Panc1 (cell line): ENCODE measurements around the gene ADAMTS2. TPM values are rescaled to one million over a fixed set of nuclear protein-coding genes. Genes with fewer than 3 reads are reported as not detected.

Source experiments
- ATAC-seq: fragments of 200-7000 bp; cut with Tn5 transposase; 2 replicates; pipeline ENCODE4 v1.9.1; 2020; ENCODE audit warnings: mild to moderate bottlenecking, moderate library complexity
- BruUV-seq: library from RNA; stranded (reverse); fragments of 400-500 nt; replicated peaks from 2 replicates; lab custom pipeline; 2021; lab: Mats Ljungman, UMichigan
- CTCF ChIA-PET: fragments of 300-600 bp; sonication (Branson Sonifier 250); formaldehyde crosslinking; loops from one replicate; lab custom pipeline; 2022; ENCODE audit warnings: antibody characterized with exemption; lab: Charles Lee
- POLR2A ChIA-PET: fragments of 300-600 bp; sonication (Branson Sonifier 250); formaldehyde crosslinking; loops from one replicate; lab custom pipeline; 2022; ENCODE audit warnings: antibody characterized with exemption; lab: Charles Lee
- DNase-seq: peaks from one replicate; pipeline ENCODE4 v3.0.0-alpha.2; 2010; ENCODE audit warnings: low read depth, low spot score
- H3K27ac ChIP-seq: 2 replicates; pipeline ENCODE4 v1.5.1; 2011; ENCODE audit warnings: mild to moderate bottlenecking, low read length, inconsistent platforms
- H3K27me3 ChIP-seq: fragments of 200-500 bp; sonication (Bioruptor generic); 2 replicates; pipeline ENCODE4 v1.6.0; 2014; ENCODE audit warnings: low read length, inconsistent platforms; ENCODE audit not compliant: control insufficient read depth, insufficient read depth
- H3K36me3 ChIP-seq: fragments of 200-500 bp; sonication (Bioruptor generic); 2 replicates; pipeline ENCODE4 v1.5.1; 2014; ENCODE audit warnings: inconsistent platforms, mild to moderate bottlenecking, low read length, moderate library complexity; ENCODE audit not compliant: control insufficient read depth, insufficient read depth
- H3K4me1 ChIP-seq: 2 replicates; pipeline ENCODE4 v1.5.1; 2011; ENCODE audit warnings: inconsistent platforms, mild to moderate bottlenecking, low read length, moderate library complexity; ENCODE audit not compliant: control insufficient read depth, insufficient read depth
- H3K4me3 ChIP-seq, 2 experiments: 2 replicates each; pipeline ENCODE4 v1.5.1; 2011 to 2012; ENCODE audit warnings: low read depth in 2 of 2, low read length in 2 of 2, mild to moderate bottlenecking in 2 of 2, inconsistent platforms in 1 of 2, moderate library complexity in 1 of 2
- H3K9me3 ChIP-seq: fragments of 200-500 bp; sonication (Bioruptor generic); 2 replicates; pipeline ENCODE4 v1.5.1; 2014; ENCODE audit warnings: low read depth, mild to moderate bottlenecking, inconsistent platforms, low read length, moderate library complexity; ENCODE audit not compliant: control insufficient read depth, insufficient read depth
- POLR2AphosphoS5 ChIP-seq: IDR thresholded peaks from 2 replicates; pipeline ENCODE4 v1.6.1; 2012; ENCODE audit warnings: mild to moderate bottlenecking, low read depth, low read length, moderate library complexity
- REST ChIP-seq, 2 experiments: IDR thresholded peaks; 2 replicates each; pipeline ENCODE4 v1.6.1; 2011 to 2012; ENCODE audit warnings: low read depth in 2 of 2, control low read depth in 1 of 2, low read length in 1 of 2, mild to moderate bottlenecking in 1 of 2, moderate library complexity in 1 of 2; ENCODE audit not compliant: insufficient read depth in 1 of 2
- SIN3A ChIP-seq: IDR thresholded peaks from 2 replicates; pipeline ENCODE4 v1.6.1; 2012; ENCODE audit warnings: low read depth, mild to moderate bottlenecking, low read length, moderate library complexity, borderline replicate concordance; ENCODE audit not compliant: insufficient read depth
- TCF7L2 ChIP-seq: IDR thresholded peaks from 2 replicates; pipeline ENCODE4 v1.6.1; 2011; ENCODE audit warnings: mild to moderate bottlenecking, low read depth, low read length, inconsistent platforms
- in situ Hi-C: cut with HindIII; loops from 2 replicates; pipeline ENCODE4 v1.10.0; 2016; ENCODE audit warnings: low sequenced_read_pairs, low pct_unique_long_range_greater_than_20kb
- intact Hi-C: fragments of 100-400 bp; cut with micrococcal nuclease; formaldehyde crosslinking; loops from one replicate; pipeline ENCODE4 v1.10.0; 2022; ENCODE audit not compliant: unreplicated experiment
- total RNA-seq: library from RNA; stranded (reverse); gene quantifications from one replicate; pipeline ENCODE4 v1.2.1, GENCODE V29; 2021; ENCODE audit not compliant: unreplicated experiment
- TF ChIP-seq, protein P1 (sequence below): fragments of 450-650 bp; IDR thresholded peaks from 2 replicates; pipeline ENCODE4 v1.5.1; 2017; ENCODE audit warnings: mild to moderate bottlenecking

Gene ADAMTS2
- total RNA-seq, 1 experiment from 2014 or later, result 0.13 TPM

DNA sequence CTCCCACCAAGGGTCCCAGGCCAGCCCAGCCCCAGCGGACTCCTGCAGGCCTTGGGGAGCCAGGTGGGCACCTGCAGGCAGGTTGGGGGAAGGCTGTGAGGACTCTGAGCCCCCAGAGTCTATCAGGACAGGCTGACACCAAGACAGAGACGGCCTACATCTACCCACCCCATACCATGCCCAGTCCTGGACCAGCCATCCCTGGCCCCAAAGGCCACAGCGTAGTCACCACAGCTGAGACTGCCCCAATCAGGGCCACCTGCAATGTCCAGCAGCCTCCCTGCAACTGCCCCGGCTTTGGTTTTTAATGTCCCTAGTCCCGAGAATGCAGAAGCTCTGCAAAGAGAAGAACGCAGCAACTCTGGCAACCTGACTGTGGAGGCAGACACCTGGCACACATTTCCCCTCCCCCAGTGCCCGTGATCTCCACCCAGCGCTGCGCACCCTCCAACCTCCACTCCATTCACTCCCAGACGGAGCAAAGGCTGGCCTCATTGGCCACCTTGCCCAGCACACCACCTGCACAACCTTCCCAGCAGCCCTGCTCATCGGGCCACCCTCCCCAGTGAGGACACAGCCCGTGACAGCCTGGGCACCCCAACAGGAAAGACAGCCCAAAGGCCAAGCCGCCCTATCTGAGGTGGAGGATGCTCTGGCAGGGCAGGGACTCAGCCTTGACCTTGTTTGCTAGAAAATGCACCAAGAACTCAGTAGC lies 14.9 kb downstream of the ADAMTS2 start:
- Histone ChIP-seq H3K4me1 (no peaks in the 10 kb centered on the region), H3K27me3 (peaks cover 3% of the 10 kb centered on the region), H3K36me3 (no peaks in the 10 kb centered on the region), H3K9me3 (no peaks in the 10 kb centered on the region), H3K4me3 (no peak overlapping the region), H3K27ac (no peak overlapping the region)
- BruUV-seq, result no TSS peak
- ATAC-seq (no peak), DNase-seq (no peak)
- POLR2A ChIA-PET, result no interaction called here
- CTCF ChIA-PET, result no interaction called here
- intact Hi-C loops, result no loop called here
- in situ Hi-C loops, result no loop called here
- TF ChIP-seq, protein P1, sequence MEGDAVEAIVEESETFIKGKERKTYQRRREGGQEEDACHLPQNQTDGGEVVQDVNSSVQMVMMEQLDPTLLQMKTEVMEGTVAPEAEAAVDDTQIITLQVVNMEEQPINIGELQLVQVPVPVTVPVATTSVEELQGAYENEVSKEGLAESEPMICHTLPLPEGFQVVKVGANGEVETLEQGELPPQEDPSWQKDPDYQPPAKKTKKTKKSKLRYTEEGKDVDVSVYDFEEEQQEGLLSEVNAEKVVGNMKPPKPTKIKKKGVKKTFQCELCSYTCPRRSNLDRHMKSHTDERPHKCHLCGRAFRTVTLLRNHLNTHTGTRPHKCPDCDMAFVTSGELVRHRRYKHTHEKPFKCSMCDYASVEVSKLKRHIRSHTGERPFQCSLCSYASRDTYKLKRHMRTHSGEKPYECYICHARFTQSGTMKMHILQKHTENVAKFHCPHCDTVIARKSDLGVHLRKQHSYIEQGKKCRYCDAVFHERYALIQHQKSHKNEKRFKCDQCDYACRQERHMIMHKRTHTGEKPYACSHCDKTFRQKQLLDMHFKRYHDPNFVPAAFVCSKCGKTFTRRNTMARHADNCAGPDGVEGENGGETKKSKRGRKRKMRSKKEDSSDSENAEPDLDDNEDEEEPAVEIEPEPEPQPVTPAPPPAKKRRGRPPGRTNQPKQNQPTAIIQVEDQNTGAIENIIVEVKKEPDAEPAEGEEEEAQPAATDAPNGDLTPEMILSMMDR, result no peak
- TF ChIP-seq TCF7L2 (no peak), SIN3A (no peak), REST (IDR thresholded peaks at IDR 0.05; ENCODE audit: insufficient read depth in 1 of 2, low read depth in 2 of 2, low read length in 1 of 2) (no peak), POLR2AphosphoS5 (no peak)

DNA sequence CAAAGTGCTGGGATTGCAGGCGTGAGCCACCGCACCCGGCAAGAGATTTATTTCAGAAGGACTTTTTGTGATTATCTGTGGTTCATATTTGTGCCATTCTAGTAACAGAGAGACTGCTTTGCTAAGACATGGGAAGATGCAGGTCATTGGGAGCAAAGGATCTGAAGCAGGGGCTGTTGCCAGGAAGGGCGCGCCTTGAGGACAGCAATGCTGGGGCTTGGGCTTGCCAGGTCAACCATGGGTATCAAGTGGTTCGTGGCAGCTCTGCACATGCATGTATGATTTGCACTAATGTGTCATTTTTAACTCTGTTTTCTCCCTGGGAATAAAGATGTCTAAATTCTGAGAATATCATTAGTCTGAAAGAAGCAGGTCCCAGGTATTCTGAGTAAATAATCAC lies 17.0 kb downstream of the ADAMTS2 start:
- intact Hi-C loops, result no loop called here
- Histone ChIP-seq H3K4me3 (no peak overlapping the region), H3K27ac (no peak overlapping the region), H3K27me3 (no peaks in the 10 kb centered on the region), H3K4me1 (no peaks in the 10 kb centered on the region), H3K36me3 (no peaks in the 10 kb centered on the region), H3K9me3 (no peaks in the 10 kb centered on the region)
- in situ Hi-C loops, result no loop called here
- no TSS peak for BruUV-seq
- ATAC-seq (no peak), DNase-seq (no peak)
- ChIA-PET POLR2A (no interaction called here), CTCF (no interaction called here)
- TF ChIP-seq TCF7L2 (no peak), POLR2AphosphoS5 (no peak), REST (IDR thresholded peaks at IDR 0.05; ENCODE audit: insufficient read depth in 1 of 2, low read depth in 2 of 2, low read length in 1 of 2) (no peak), SIN3A (no peak)
- TF ChIP-seq, protein P1, result no peak
